HCT116 (cell line): Measurements from ENCODE around the gene VIT.

Experiments
- CEBPB ChIP-seq: IDR thresholded peaks from 2 replicates; pipeline ENCODE4 v1.6.1; 2012; ENCODE audit warnings: low read depth
- EZH2phosphoT487 ChIP-seq: fragments of 200-600 bp; IDR thresholded peaks from 2 replicates; pipeline ENCODE4 v1.6.1; 2018; ENCODE audit warnings: antibody characterized with exemption, borderline replicate concordance
- POLR2A ChIP-seq: IDR thresholded peaks from 2 replicates; pipeline ENCODE4 v1.7.0; 2011; ENCODE audit warnings: borderline replicate concordance; ENCODE audit not compliant: insufficient read depth, insufficient read length; ENCODE audit errors: extremely low read depth
- RAD21 ChIP-seq: IDR thresholded peaks from 2 replicates; pipeline ENCODE4 v1.6.1; 2012; ENCODE audit warnings: low read depth, mild to moderate bottlenecking
- SRF ChIP-seq: IDR thresholded peaks from 2 replicates; pipeline ENCODE4 v1.6.1; 2012; ENCODE audit warnings: low read depth
- TCF7L2 ChIP-seq: IDR thresholded peaks from 2 replicates; pipeline ENCODE4 v1.7.0; 2011; ENCODE audit warnings: borderline replicate concordance, inconsistent platforms; ENCODE audit not compliant: insufficient read depth, insufficient read length; ENCODE audit errors: extremely low read depth
- YY1 ChIP-seq: IDR thresholded peaks from 2 replicates; pipeline ENCODE4 v1.6.1; 2011; ENCODE audit warnings: low read length, low read depth, moderate library complexity, mild to moderate bottlenecking; ENCODE audit not compliant: insufficient replicate concordance; ENCODE audit errors: extremely low read depth
- ZFX ChIP-seq: fragments of 450-650 bp; IDR thresholded peaks from 2 replicates; pipeline ENCODE4 v1.6.1; 2017
- TF ChIP-seq, protein P1 (sequence below): IDR thresholded peaks from 2 replicates; pipeline ENCODE4 v1.6.1; 2012
- TF ChIP-seq, protein P2 (sequence below), 3 experiments: fragments of 200-600 bp in 1 of 3; sonication (generic) in 1 of 3; IDR thresholded peaks in 2 of 3; conservative IDR thresholded peaks in 1 of 3; 2 replicates each; pipeline ENCODE4 v1.5.1; 2012 to 2017; ENCODE audit warnings: low read depth in 2 of 3, low read length in 2 of 3, antibody characterized with exemption in 1 of 3, borderline replicate concordance in 1 of 3, control low read depth in 1 of 3, mild to moderate bottlenecking in 1 of 3, mixed read lengths in 1 of 3, mixed run types in 1 of 3, moderate library complexity in 1 of 3; ENCODE audit not compliant: insufficient read depth in 1 of 3

DNA sequence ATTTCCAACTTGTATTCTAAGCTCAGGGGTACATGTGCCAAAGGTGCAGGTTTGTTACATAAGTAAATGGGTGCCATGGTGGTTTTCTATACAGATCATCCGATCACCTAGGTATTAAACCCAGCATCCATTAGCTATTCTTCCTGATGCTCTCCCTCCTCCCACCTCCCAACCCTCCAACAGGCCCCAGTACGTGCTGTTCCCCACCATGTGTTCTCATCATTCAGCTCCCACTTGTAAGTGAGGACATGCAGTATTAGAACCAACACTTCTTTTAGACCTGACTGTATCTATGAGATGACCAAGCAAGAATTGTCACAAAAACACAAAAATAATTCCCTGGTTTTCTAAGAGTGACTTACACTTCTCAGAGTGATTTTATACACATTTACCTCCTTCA lies 83.0 kb downstream of the VIT start:
- TF ChIP-seq SRF: no peak
- TF ChIP-seq POLR2A: no peak
- TF ChIP-seq ZFX: no peak
- TF ChIP-seq, protein P1, sequence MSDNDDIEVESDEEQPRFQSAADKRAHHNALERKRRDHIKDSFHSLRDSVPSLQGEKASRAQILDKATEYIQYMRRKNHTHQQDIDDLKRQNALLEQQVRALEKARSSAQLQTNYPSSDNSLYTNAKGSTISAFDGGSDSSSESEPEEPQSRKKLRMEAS: no peak
- TF ChIP-seq, protein P2, sequence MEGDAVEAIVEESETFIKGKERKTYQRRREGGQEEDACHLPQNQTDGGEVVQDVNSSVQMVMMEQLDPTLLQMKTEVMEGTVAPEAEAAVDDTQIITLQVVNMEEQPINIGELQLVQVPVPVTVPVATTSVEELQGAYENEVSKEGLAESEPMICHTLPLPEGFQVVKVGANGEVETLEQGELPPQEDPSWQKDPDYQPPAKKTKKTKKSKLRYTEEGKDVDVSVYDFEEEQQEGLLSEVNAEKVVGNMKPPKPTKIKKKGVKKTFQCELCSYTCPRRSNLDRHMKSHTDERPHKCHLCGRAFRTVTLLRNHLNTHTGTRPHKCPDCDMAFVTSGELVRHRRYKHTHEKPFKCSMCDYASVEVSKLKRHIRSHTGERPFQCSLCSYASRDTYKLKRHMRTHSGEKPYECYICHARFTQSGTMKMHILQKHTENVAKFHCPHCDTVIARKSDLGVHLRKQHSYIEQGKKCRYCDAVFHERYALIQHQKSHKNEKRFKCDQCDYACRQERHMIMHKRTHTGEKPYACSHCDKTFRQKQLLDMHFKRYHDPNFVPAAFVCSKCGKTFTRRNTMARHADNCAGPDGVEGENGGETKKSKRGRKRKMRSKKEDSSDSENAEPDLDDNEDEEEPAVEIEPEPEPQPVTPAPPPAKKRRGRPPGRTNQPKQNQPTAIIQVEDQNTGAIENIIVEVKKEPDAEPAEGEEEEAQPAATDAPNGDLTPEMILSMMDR (IDR thresholded peaks at IDR 0.05 in 2 of 3, conservative IDR thresholded peaks at IDR 0.05 in 1 of 3; ENCODE audit: borderline replicate concordance in 1 of 3, insufficient read depth in 1 of 3, low read depth in 2 of 3, low read length in 2 of 3): no peak
- TF ChIP-seq RAD21: no peak
- TF ChIP-seq EZH2phosphoT487: no peak
- no peak for TF ChIP-seq TCF7L2
- no peak for TF ChIP-seq YY1
- TF ChIP-seq CEBPB: no peak
